SU-DHL-6 (cell line): Measurements from ENCODE around the gene ERO1A.

Source experiments
- H2AFZ ChIP-seq: fragments of 200-600 bp; sonication (generic); 2 replicates; pipeline ENCODE4 v1.6.1; 2014; ENCODE audit warnings: low read depth, mild to moderate bottlenecking, moderate library complexity, mixed read lengths, antibody characterized with exemption, low read length; ENCODE audit not compliant: severe bottlenecking
- H3F3A ChIP-seq: fragments of 200-600 bp; shearing (Covaris generic); 2 replicates; pipeline ENCODE4 v1.6.0; 2016; ENCODE audit warnings: antibody characterized with exemption, mild to moderate bottlenecking; ENCODE audit not compliant: insufficient read depth
- H3K27ac ChIP-seq: fragments of 200-600 bp; sonication (generic); 2 replicates; pipeline ENCODE4 v1.5.1; 2016; ENCODE audit warnings: low read depth, mild to moderate bottlenecking, low read length, moderate library complexity, mixed read lengths
- H3K27me3 ChIP-seq: fragments of 200-600 bp; sonication (generic), shearing (Covaris generic); 2 replicates; pipeline ENCODE4 v1.6.0; 2014; ENCODE audit warnings: mild to moderate bottlenecking, low read length
- H3K36me3 ChIP-seq: fragments of 200-600 bp; sonication (generic); 2 replicates; pipeline ENCODE4 v1.6.1; 2014; ENCODE audit warnings: mild to moderate bottlenecking, low read length, mixed read lengths
- H3K4me2 ChIP-seq: fragments of 300-600, 200-600 bp; shearing (Covaris generic), sonication (generic); 2 replicates; pipeline ENCODE4 v1.6.0; 2014; ENCODE audit warnings: low read length, low read depth, mild to moderate bottlenecking; ENCODE audit not compliant: poor library complexity, severe bottlenecking
- H3K4me3 ChIP-seq: fragments of 200-600 bp; sonication (generic); 2 replicates; pipeline ENCODE4 v1.5.1; 2014; ENCODE audit warnings: antibody characterized with exemption, low read length, mild to moderate bottlenecking, mixed read lengths; ENCODE audit not compliant: insufficient read depth, poor library complexity, severe bottlenecking
- H3K79me2 ChIP-seq: fragments of 200-600 bp; sonication (generic); 2 replicates; pipeline ENCODE4 v1.6.1; 2014; ENCODE audit warnings: mild to moderate bottlenecking, low read length, moderate library complexity; ENCODE audit not compliant: insufficient read depth
- H3K9ac ChIP-seq: fragments of 200-600 bp; sonication (generic); 2 replicates; pipeline ENCODE4 v1.7.0; 2014; ENCODE audit warnings: mild to moderate bottlenecking, low read length
- H3K9me2 ChIP-seq: fragments of 200-600 bp; sonication (generic); replicated peaks from 2 replicates; pipeline ENCODE4 v1.6.1; 2014; ENCODE audit warnings: low read length; ENCODE audit not compliant: insufficient read depth
- H3K9me3 ChIP-seq: fragments of 200-600 bp; sonication (generic); 2 replicates; pipeline ENCODE4 v1.6.1; 2014; ENCODE audit warnings: low read length, mixed read lengths; ENCODE audit not compliant: insufficient read depth
- H4K20me1 ChIP-seq: fragments of 200-600 bp; sonication (generic); 2 replicates; pipeline ENCODE4 v1.6.1; 2014; ENCODE audit warnings: low read depth, mild to moderate bottlenecking, antibody characterized with exemption, low read length, moderate library complexity, mixed read lengths
- CTCF ChIP-seq: fragments of 200-600 bp; sonication (generic); IDR thresholded peaks from one replicate; pipeline ENCODE4 v1.5.1; 2017; ENCODE audit warnings: antibody characterized with exemption, mild to moderate bottlenecking, low read length, moderate library complexity; ENCODE audit not compliant: insufficient read depth, poor library complexity, severe bottlenecking
- EZH2phosphoT487 ChIP-seq: fragments of 200-600 bp; sonication (generic), shearing (Covaris generic); conservative IDR thresholded peaks from 2 replicates; pipeline ENCODE4 v1.6.1; 2018; ENCODE audit warnings: mild to moderate bottlenecking, antibody characterized with exemption, low read length, moderate library complexity, mixed read lengths

Gene ERO1A

GRCh38 chr14:52640137-52640536 lies 55.2 kb downstream of the ERO1A start:
- Histone ChIP-seq H3K9ac (no peak overlapping the region), H3K9me3 (no peaks in the 10 kb centered on the region), H3K27ac (no peak overlapping the region), H3K36me3 (peaks cover 32% of the 10 kb centered on the region), H3K9me2 (no peaks in the 10 kb centered on the region), H3K79me2 (no peaks in the 10 kb centered on the region), H3K4me3 (no peak overlapping the region), H4K20me1 (no peaks in the 10 kb centered on the region), H3K27me3 (no peaks in the 10 kb centered on the region), H2AFZ (no peak overlapping the region), H3K4me2 (no peak overlapping the region), H3F3A (peaks cover 9% of the 10 kb centered on the region; the same call in 1 of the 2 replicates)
- TF ChIP-seq CTCF (no peak), EZH2phosphoT487 (no peak)

GRCh38 chr14:52619687-52620086 lies 75.7 kb downstream of the ERO1A start:
- no peaks in the 10 kb centered on the region for H3K9me2 ChIP-seq
- no peaks in the 10 kb centered on the region for H3K79me2 ChIP-seq
- no peaks in the 10 kb centered on the region for H3K9me3 ChIP-seq
- H3K4me2 ChIP-seq, result no peak overlapping the region
- no peaks in the 10 kb centered on the region for H3K36me3 ChIP-seq
- H3K27me3 ChIP-seq, result no peaks in the 10 kb centered on the region
- no peak overlapping the region for H3K27ac ChIP-seq
- H3F3A ChIP-seq, result no peaks in the 10 kb centered on the region
- no peak for TF ChIP-seq EZH2phosphoT487
- TF ChIP-seq CTCF, result no peak
- H3K4me3 ChIP-seq, result no peak overlapping the region
- H4K20me1 ChIP-seq, result no peaks in the 10 kb centered on the region
- no peak overlapping the region for H3K9ac ChIP-seq
- H2AFZ ChIP-seq, result no peak overlapping the region

- Histone ChIP-seq H3K27ac (no peak overlapping the region), H3F3A (no peaks in the 10 kb centered on the region), H3K36me3 (no peaks in the 10 kb centered on the region), H3K79me2 (no peaks in the 10 kb centered on the region), H3K9me3 (no peaks in the 10 kb centered on the region), H3K4me2 (no peak overlapping the region), H3K9ac (no peak overlapping the region), H4K20me1 (no peaks in the 10 kb centered on the region), H2AFZ (no peak overlapping the region), H3K27me3 (no peaks in the 10 kb centered on the region), H3K9me2 (no peaks in the 10 kb centered on the region), H3K4me3 (no peak overlapping the region)
- TF ChIP-seq EZH2phosphoT487, result no peak
- no peak for TF ChIP-seq CTCF
Measured at GRCh38 chr14:52618602-52619001, 76.8 kb downstream of the ERO1A start.
